C1 segment of cervical spinal cord (tissue), 14 donors: ENCODE data around the gene ARMH3.
A peak's percentile ranks its signal among the peaks of the same experiment; 100 is the strongest.

Experiments
- DNase-seq, 14 donors: peaks; one replicate each; lab custom pipeline; 2025; lab: John Stamatoyannopoulos, UW

The ARMH3 gene

DNA sequence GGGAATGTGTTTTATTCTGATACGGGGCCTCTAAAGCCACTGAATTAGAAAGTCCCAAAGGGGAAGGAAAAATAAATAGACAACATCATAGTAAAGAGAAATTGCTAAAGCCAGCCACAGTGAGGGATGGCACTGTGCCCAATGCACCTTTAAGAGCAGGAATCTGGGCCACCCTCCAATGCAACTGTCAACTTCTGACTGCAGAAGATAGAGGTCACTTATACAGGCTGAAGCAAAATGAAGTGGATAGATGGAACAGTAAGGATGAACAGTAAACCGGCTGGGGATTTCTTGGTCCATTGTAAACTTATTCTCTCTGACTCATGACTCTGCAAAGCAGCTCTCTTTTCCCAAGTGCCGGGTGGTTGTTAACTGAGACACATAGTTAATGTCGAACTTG lies 158.3 kb downstream of the ARMH3 start:
- DNase-seq: peak in 1 of 14 donors; percentile 23

DNA sequence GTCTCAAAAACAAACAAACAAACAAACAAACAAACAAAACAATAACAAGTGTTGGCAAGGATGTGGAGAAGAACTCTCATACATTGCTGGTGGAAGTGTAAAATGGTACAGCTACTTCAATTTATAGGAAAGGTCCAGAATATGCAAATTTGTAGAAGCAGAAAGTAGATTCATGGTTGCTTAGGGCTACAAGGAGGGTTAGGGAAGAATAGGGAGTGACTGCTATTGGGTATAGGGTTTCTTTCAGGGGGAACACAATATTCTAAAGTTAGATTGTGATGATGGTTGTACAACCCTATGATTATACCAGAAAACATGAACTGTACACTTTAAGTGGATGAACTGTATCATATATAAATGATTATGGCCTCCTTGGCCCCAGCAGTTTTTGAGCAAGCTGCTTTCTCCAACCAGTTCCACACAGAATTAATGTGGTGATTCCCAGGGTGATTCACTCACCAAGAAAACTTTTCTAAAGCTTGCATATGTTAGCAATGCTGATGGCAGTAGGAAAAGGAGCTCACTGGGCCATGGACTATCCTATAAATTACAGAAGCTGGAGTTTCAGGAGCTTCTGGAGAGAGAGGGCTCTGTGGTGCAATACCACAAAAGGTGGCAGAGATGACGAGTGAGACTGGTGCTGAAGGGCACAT lies 159.6 kb downstream of the ARMH3 start:
- no peak for DNase-seq

GRCh38 chr10:101895781-101896180 lies 160.2 kb downstream of the ARMH3 start:
- DNase-seq: no peak

DNA sequence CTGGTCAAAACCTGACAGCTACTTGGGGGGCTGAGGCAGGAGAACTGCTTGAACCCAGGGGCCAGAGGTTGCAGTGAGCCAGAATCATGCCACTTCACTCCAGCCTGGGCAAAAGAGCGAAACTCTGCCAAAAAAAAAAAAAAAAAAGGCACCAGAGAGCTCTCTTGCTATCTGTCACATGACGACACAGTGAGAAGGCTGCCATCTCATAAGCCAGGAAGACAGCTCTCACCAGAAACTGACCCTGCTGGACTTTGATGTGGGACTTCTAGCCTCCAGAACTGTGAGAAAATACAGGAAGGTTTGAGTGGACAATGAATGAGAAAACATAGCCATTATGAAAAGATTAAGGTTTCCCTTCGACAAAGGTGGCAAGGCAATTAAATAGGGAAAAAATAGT lies 161.2 kb downstream of the ARMH3 start:
- no peak for DNase-seq

DNA sequence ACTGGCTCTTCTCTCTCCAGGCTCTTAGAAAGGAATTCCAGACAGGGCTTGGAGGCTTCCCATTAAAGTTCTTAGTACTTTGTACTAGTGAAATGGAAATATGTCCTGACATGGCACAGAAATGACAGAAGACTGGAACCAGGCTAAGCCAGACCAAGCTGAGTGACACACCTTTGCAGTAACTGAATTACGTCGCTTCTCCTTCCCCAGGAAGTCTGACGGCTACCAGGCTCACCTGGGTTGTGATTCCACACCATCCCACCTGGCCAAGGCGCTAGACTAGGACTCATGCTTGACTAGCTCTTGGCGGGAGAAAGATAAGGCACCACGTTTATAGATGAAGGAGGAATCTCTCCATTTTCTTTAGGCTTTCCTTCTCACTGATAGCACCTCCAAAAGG lies 161.7 kb downstream of the ARMH3 start:
- no peak for DNase-seq

DNA sequence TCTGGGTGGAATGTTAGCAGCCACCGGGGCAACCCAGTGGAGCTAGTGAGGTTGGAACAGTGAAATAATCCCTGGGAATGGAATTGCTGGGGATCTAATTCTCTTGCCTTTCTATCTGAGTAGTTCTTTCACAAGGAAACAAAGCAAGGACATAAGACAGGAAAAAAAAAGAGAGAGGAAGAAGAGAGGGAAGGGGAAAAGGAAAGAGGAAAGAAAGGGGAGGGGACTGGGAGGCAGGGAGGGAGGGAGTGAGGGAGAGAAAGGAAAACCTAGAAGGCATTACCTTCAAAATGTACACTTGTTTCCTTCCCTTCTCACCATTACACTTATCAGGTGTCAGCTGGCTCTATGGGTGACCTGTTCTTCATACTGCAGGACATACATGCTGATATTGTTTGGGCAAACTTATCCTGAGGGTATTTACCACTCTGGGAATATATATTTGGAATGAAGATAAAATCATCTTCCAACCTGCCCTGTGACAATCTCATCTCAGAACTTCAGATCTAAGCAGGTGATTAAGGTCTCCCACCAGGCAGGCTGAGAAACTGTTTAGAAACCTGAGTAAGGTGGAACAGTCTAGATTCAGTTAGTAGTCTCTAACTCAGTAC lies 162.4 kb downstream of the ARMH3 start:
- no peak for DNase-seq

DNA sequence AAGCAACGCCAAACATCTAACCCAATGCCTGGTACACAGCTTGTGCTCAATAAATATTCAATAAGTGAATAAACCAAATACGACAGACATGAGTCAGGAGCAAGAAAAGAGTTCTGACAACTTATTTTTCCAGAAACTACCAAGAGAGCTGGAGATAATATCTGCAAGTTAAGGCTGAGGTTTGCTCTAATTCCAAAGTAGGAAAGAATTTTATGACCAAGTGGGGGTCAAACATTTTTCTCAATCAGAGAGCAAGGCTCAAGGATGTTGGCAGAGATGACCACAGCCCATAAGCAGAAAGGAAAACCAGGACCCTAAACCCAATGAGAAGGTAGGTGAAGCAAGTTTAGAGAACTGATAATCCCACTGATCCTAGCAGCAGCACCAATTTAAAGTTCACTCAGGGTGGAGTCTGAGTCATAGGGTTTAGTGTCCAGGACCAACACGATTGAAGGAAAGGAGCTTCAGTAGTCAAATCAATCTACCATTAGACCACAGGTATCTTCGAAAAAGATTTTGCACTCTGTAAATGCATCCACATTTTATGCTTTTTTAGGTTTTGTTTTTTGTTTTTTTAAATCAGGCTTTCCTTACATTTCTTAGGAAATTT lies 163.1 kb downstream of the ARMH3 start:
- DNase-seq: no peak

- DNase-seq: peak in 11 of 14 donors; percentile 10 to 54 (median 39)
Measured at GRCh38 chr10:101889256-101890210, 166.4 kb downstream of the ARMH3 start.

- DNase-seq: peak in 4 of 14 donors; percentile 3 to 25 (median 15)
Measured at GRCh38 chr10:101888251-101888949, 167.6 kb downstream of the ARMH3 start.

GRCh38 chr10:101887775-101888174 lies 168.2 kb downstream of the ARMH3 start:
- no peak for DNase-seq

DNA sequence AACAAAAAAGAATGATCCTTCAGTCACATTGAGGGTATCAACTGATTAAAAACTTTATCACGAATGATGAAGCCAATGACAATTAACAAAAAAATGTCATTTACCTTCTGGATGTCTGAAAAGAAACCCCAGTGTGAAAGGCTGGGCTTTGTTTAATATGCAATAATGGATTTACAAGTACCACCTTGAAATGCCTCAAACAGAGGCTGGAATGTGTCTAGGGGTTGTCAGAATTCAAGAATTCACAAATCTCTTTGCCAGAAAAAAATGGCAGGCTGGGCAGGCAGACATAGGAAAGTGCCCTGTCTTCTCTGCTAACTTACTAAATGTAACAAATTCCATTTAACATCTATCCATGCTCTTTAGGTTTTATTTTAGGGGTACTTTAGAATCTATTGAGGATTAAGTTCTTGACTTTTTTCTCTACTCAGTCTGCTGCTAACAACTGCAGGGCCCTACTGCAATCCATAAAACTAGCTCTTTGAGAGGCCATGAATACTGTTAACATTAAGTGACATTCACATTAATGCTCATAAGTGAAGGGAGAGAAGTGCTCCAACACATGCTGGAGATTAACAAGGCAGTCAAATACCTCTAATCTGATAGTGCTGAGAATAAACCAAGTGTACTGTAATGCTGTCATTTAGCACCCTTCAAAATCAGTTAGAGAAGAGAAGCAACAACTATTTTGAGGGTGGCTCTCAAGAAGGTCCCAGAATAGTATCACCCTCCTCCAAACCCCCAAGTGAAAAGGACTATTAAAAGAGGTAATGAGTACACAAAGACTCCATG lies 169.3 kb downstream of the ARMH3 start:
- DNase-seq: no peak

- DNase-seq: no peak
Measured at GRCh38 chr10:101881036-101881774, 174.8 kb downstream of the ARMH3 start.

DNA sequence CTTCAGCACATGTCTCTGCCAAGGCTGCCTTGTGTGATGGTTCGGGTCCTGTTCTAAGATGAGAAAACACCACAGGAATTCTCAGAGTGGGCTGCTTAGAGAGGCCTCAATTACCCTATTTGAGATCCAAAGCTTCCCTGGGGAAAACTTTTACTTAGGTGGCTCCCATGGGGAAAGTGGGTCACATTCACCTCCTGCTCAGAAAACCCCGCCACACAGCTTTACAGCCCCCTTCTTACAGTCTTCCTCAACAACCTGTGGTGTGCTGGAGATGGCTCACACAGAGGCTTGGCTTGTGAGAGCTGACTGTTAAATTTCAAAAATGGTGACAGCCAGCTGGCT lies 175.8 kb downstream of the ARMH3 start:
- no peak for DNase-seq

- DNase-seq: peak in 9 of 14 donors; percentile 10 to 51 (median 24)
Measured at GRCh38 chr10:101879456-101880231, 176.3 kb downstream of the ARMH3 start.

DNA sequence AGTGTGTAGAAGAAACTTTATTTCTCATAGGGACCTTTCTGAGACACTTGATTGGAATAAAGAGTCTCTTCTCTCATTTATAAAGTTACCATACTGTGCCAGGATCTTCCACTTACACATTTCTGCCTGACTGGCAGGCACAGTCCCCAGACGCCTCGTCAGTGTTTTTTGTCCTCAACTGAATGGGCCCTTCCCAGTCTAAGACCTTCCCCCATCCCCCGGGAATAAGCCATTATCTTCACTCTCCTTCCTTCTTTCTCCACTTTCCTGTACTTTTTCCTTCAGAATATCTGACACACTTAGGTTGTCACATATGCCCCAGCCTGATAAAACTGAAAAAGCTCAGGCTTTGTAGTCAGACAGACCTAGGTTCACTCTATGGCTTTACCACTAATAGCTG lies 177.1 kb downstream of the ARMH3 start:
- peak in 1 of 14 donors; percentile 8 for DNase-seq

GRCh38 chr10:101875068-101875688 lies 180.8 kb downstream of the ARMH3 start:
- no peak for DNase-seq

- DNase-seq: no peak
Measured at GRCh38 chr10:101874252-101874651, 181.7 kb downstream of the ARMH3 start.

DNA sequence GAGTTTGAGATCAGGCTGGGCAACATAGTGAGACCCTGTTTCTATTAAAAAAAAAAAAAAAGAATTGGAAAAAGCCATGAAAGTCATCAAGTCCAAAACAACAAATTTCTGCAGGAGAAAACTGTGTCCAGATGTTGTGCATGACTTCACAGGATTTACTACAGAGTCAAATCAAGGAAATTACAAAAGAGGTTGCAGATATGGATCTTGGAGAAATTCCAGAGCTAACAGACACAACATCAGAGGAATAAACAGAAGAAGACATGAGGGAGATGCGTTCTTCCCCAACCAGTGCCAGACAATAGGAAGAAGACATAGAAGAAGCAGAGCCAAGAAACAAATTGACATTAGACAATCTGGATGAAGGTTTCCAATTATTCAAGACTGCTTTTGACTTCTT lies 188.0 kb downstream of the ARMH3 start:
- no peak for DNase-seq

GRCh38 chr10:101859530-101859929 lies 196.4 kb downstream of the ARMH3 start:
- DNase-seq: no peak
